Calu3 (cell line): Measurements from ENCODE around the gene DYNLRB1. TPM values are rescaled to one million over a fixed set of nuclear protein-coding genes. Genes with fewer than 3 reads are reported as not detected.

ENCODE experiments used
- BruUV-seq: library from RNA; stranded (reverse); fragments of 400-500 nt; replicated peaks from 2 replicates; lab custom pipeline; 2021; lab: Mats Ljungman, UMichigan
- CTCF ChIA-PET: fragments of 300-600 bp; sonication (Branson Sonifier 250); formaldehyde crosslinking; loops from one replicate; lab custom pipeline; 2022; ENCODE audit warnings: antibody characterized with exemption; lab: Charles Lee
- DNase-seq: peaks from one replicate; pipeline ENCODE4 v3.0.0; 2022
- H3K27ac Mint-ChIP-seq: one replicate; pipeline ENCODE4 v1.8.0; 2022; ENCODE audit warnings: mixed read lengths; ENCODE audit not compliant: unreplicated experiment
- H3K27me3 Mint-ChIP-seq: one replicate; pipeline ENCODE4 v1.8.0; 2022; ENCODE audit warnings: mixed read lengths; ENCODE audit not compliant: unreplicated experiment
- H3K36me3 Mint-ChIP-seq: one replicate; pipeline ENCODE4 v1.8.0; 2022; ENCODE audit warnings: mild to moderate bottlenecking, moderate library complexity, mixed read lengths; ENCODE audit not compliant: insufficient read depth, unreplicated experiment
- H3K4me1 Mint-ChIP-seq: one replicate; pipeline ENCODE4 v1.8.0; 2022; ENCODE audit warnings: mild to moderate bottlenecking, low read depth, mixed read lengths; ENCODE audit not compliant: unreplicated experiment
- H3K4me3 Mint-ChIP-seq: one replicate; pipeline ENCODE4 v1.8.0; 2022; ENCODE audit warnings: mild to moderate bottlenecking, low read depth, moderate library complexity, mixed read lengths; ENCODE audit not compliant: unreplicated experiment
- H3K9me3 Mint-ChIP-seq: one replicate; pipeline ENCODE4 v1.8.0; 2022; ENCODE audit warnings: low read depth, mixed read lengths; ENCODE audit not compliant: unreplicated experiment
- intact Hi-C: fragments of 100-400 bp; cut with micrococcal nuclease; formaldehyde crosslinking; loops from one replicate; pipeline ENCODE4 v1.10.0; 2022; ENCODE audit not compliant: unreplicated experiment
- total RNA-seq: library from RNA; stranded (reverse); gene quantifications from 2 replicates; pipeline ENCODE4 v1.2.3, GENCODE V29; 2022
- TF ChIP-seq, protein P1 (sequence below): fragments of 200-600 bp; IDR thresholded peaks from one replicate; pipeline ENCODE4 v1.8.0; 2022; ENCODE audit warnings: antibody characterized with exemption; ENCODE audit not compliant: unreplicated experiment

Gene DYNLRB1
- total RNA-seq, 1 experiment from 2014 or later = 229 TPM

DNA sequence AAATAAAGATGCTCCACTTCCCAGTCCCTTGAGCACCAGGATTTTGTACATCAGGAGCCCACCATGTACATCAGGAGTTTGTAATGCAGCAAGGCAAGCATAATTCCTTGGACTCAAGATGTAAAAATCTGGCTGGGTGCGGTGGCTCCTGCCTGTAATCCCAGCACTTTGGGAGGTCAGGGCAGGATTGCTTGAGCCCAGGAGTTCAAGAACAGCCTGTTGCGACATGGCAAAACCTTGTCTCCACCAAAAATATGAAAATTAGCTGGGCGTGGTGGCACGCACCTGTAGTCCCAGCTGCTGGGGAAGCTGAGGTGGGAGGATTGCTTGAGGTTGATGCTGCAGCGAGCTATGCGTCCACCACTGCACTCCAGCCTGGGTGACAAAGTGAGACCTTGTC lies 26.2 kb downstream of the DYNLRB1 start:
- TF ChIP-seq, protein P1, sequence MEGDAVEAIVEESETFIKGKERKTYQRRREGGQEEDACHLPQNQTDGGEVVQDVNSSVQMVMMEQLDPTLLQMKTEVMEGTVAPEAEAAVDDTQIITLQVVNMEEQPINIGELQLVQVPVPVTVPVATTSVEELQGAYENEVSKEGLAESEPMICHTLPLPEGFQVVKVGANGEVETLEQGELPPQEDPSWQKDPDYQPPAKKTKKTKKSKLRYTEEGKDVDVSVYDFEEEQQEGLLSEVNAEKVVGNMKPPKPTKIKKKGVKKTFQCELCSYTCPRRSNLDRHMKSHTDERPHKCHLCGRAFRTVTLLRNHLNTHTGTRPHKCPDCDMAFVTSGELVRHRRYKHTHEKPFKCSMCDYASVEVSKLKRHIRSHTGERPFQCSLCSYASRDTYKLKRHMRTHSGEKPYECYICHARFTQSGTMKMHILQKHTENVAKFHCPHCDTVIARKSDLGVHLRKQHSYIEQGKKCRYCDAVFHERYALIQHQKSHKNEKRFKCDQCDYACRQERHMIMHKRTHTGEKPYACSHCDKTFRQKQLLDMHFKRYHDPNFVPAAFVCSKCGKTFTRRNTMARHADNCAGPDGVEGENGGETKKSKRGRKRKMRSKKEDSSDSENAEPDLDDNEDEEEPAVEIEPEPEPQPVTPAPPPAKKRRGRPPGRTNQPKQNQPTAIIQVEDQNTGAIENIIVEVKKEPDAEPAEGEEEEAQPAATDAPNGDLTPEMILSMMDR = no peak
- BruUV-seq = no TSS peak

GRCh38 chr20:34543463-34544056 lies 27.3 kb downstream of the DYNLRB1 start:
- Mint-ChIP-seq H3K9me3 (no peaks in the 10 kb centered on the region), H3K36me3 (peaks cover 50% of the 10 kb centered on the region), H3K27ac (no peak overlapping the region), H3K4me1 (peaks cover 5% of the 10 kb centered on the region), H3K4me3 (no peak overlapping the region), H3K27me3 (no peaks in the 10 kb centered on the region)
- CTCF ChIA-PET = interaction anchor here (0.7 to 1.0 kb wide), 2 partner anchors 162 to 527 kb away, joined by 3 to 4 read pairs; no protein-coding TSS in a partner anchor
- TF ChIP-seq, protein P1 = no peak
- intact Hi-C loops = no loop called here
- BruUV-seq = no TSS peak
- DNase-seq = no peak

More for the DNA sequence above, 26.2 kb downstream of the DYNLRB1 start:
- intact Hi-C loops = no loop called here
- H3K36me3 Mint-ChIP-seq = peaks cover 52% of the 10 kb centered on the region
- H3K27me3 Mint-ChIP-seq = no peaks in the 10 kb centered on the region
- CTCF ChIA-PET = interaction anchor here (0.7 kb wide), 2 partner anchors 10 to 835 kb away, joined by 3 read pairs; no protein-coding TSS in a partner anchor
- DNase-seq = no peak
- H3K27ac Mint-ChIP-seq = no peak overlapping the region
- peaks cover 6% of the 10 kb centered on the region for H3K4me1 Mint-ChIP-seq
- no peak overlapping the region for H3K4me3 Mint-ChIP-seq
- no peaks in the 10 kb centered on the region for H3K9me3 Mint-ChIP-seq

GRCh38 chr20:34544109-34544796 lies 28.0 kb downstream of the DYNLRB1 start:
- no peaks in the 10 kb centered on the region for H3K4me1 Mint-ChIP-seq

DNA sequence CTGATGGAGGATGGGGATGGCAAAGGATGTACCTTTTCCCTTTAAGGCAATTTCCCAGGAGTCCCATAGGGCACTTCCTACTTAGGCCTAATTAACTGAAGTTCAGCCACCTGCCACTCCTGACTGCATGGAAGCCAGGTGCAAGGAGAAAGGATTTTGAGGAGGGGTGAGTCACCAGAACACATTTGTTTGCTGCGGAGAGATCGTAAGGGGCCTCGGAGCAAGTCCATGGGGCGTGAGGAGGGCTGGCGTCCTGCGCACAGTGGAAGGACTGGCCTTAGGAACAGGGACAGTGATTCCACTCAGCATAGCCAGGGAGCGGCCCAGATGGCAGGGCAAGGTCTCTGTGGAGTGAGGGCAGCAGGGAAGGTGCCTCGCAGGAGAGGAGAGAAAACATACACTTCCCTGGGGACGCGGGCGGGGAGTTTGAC lies 30.5 kb downstream of the DYNLRB1 start:
- CTCF ChIA-PET = interaction anchor here (1.0 kb wide), 1 partner anchor 8 kb away, joined by 3 read pairs; no protein-coding TSS in a partner anchor
- no TSS peak for BruUV-seq
- intact Hi-C loops = no loop called here
- no peak for DNase-seq
- Mint-ChIP-seq H3K4me1 (no peaks in the 10 kb centered on the region), H3K27me3 (no peaks in the 10 kb centered on the region), H3K9me3 (no peaks in the 10 kb centered on the region), H3K36me3 (peaks cover 21% of the 10 kb centered on the region), H3K27ac (no peak overlapping the region), H3K4me3 (no peak overlapping the region)
- TF ChIP-seq, protein P1 = no peak

More at GRCh38 chr20:34544109-34544796, 28.0 kb downstream of the DYNLRB1 start:
- CTCF ChIA-PET = interaction anchor here (1.0 to 1.2 kb wide), 2 partner anchors 161 to 232 kb away, joined by 3 to 4 read pairs; no protein-coding TSS in a partner anchor
- peaks cover 43% of the 10 kb centered on the region for H3K36me3 Mint-ChIP-seq
- no peak for DNase-seq
- no peaks in the 10 kb centered on the region for H3K9me3 Mint-ChIP-seq
- TSS peak; percentile 10 for BruUV-seq
- TF ChIP-seq, protein P1 = no peak
- intact Hi-C loops = no loop called here
- H3K4me3 Mint-ChIP-seq = no peak overlapping the region
- H3K27me3 Mint-ChIP-seq = no peaks in the 10 kb centered on the region
- H3K27ac Mint-ChIP-seq = no peak overlapping the region
